Measurements from ENCODE around the gene WASF3. TPM values are rescaled to one million over a fixed set of nuclear protein-coding genes. Genes with fewer than 3 reads are reported as not detected.

Gene WASF3
- total RNA-seq, 1 donor from 2014 or later, result 13.0 TPM

DNA sequence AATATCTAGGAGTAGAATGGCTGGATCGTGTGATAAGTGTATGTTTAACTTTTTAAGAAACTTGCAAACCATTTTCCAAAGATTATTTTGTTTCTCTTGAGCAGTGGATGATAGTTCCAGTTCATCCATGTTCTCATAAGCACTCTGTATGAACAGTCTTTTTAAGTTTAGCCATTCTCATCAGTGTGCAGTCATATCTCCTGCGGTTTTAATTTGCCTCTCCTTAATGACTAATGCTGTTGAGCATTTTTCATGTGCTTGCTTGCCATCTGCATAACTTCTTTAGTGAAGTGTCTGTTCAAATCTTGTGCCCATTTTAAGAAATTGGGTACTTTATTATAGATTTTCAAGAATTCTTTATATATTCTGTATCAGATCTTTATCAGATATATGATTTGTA lies 58.6 kb downstream of the WASF3 start:
- no peaks in the 10 kb centered on the region for H3K4me1 Mint-ChIP-seq (ENCODE audit: unreplicated experiment)
- H3K4me3 Mint-ChIP-seq (ENCODE audit: unreplicated experiment), result no peak overlapping the region
- H3K36me3 Mint-ChIP-seq (ENCODE audit: low read depth, unreplicated experiment), result no peaks in the 10 kb centered on the region
- H3K27me3 Mint-ChIP-seq (ENCODE audit: unreplicated experiment), result no peaks in the 10 kb centered on the region
- H3K27ac Mint-ChIP-seq (ENCODE audit: unreplicated experiment), result no peak overlapping the region
- no peaks in the 10 kb centered on the region for H3K9me3 Mint-ChIP-seq (ENCODE audit: unreplicated experiment)
- TF ChIP-seq, protein P1, sequence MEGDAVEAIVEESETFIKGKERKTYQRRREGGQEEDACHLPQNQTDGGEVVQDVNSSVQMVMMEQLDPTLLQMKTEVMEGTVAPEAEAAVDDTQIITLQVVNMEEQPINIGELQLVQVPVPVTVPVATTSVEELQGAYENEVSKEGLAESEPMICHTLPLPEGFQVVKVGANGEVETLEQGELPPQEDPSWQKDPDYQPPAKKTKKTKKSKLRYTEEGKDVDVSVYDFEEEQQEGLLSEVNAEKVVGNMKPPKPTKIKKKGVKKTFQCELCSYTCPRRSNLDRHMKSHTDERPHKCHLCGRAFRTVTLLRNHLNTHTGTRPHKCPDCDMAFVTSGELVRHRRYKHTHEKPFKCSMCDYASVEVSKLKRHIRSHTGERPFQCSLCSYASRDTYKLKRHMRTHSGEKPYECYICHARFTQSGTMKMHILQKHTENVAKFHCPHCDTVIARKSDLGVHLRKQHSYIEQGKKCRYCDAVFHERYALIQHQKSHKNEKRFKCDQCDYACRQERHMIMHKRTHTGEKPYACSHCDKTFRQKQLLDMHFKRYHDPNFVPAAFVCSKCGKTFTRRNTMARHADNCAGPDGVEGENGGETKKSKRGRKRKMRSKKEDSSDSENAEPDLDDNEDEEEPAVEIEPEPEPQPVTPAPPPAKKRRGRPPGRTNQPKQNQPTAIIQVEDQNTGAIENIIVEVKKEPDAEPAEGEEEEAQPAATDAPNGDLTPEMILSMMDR (IDR thresholded peaks at IDR 0.05; ENCODE audit: unreplicated experiment), result no peak
- DNase-seq (ENCODE audit: low spot score), result no peak

DNA sequence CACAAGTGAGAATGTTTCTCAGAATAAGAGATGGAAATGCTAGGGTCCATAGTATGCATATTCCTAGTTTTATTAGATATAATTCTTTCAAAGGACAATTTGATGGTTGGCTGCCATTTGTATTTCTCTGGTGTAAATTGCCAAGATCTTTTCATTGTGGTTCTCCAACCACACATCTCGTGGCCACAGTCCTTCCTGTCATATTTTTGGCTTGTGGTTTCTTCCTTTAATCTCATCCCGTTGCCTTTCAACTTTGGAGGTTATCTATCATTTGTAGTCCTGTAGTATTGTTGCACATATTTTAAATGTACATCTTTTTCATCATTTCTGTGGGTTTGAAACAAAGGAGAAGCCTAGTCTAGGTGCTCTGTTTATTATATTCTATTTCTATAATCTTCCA lies 61.2 kb downstream of the WASF3 start:
- peaks cover under 1% of the 10 kb centered on the region for H3K9me3 Mint-ChIP-seq (ENCODE audit: unreplicated experiment)
- no peak overlapping the region for H3K4me3 Mint-ChIP-seq (ENCODE audit: unreplicated experiment)
- H3K36me3 Mint-ChIP-seq (ENCODE audit: low read depth, unreplicated experiment), result peaks cover 5% of the 10 kb centered on the region
- TF ChIP-seq, protein P1 (IDR thresholded peaks at IDR 0.05; ENCODE audit: unreplicated experiment), result no peak
- H3K4me1 Mint-ChIP-seq (ENCODE audit: unreplicated experiment), result no peaks in the 10 kb centered on the region
- H3K27me3 Mint-ChIP-seq (ENCODE audit: unreplicated experiment), result no peaks in the 10 kb centered on the region
- H3K27ac Mint-ChIP-seq (ENCODE audit: unreplicated experiment), result no peak overlapping the region
- no peak for DNase-seq (ENCODE audit: low spot score)

DNA sequence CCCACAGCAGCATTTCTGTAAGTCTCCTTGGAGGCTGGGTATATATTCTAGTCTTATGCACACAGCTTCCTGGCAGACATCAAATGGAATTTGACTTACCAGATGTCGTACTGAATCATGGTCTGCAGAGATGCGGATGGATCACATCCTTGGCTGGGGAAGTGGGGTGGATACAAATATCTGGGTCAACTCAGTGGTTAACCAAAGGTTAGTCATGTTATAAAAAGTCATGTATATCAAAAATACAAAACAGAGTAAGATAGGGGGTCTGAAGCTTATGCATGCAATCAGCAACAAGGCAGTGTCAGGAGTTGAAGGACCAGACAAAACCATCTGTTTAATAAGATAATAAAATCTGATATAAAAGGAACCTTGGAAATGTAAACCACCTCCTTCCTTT lies 61.9 kb downstream of the WASF3 start:
- Mint-ChIP-seq H3K9me3 (ENCODE audit: unreplicated experiment) (peaks cover 6% of the 10 kb centered on the region), H3K4me3 (ENCODE audit: unreplicated experiment) (no peak overlapping the region), H3K27ac (ENCODE audit: unreplicated experiment) (no peak overlapping the region), H3K36me3 (ENCODE audit: low read depth, unreplicated experiment) (peaks cover 11% of the 10 kb centered on the region), H3K4me1 (ENCODE audit: unreplicated experiment) (no peaks in the 10 kb centered on the region), H3K27me3 (ENCODE audit: unreplicated experiment) (peaks cover 3% of the 10 kb centered on the region)
- TF ChIP-seq, protein P1 (IDR thresholded peaks at IDR 0.05; ENCODE audit: unreplicated experiment), result no peak
- DNase-seq (ENCODE audit: low spot score), result no peak

DNA sequence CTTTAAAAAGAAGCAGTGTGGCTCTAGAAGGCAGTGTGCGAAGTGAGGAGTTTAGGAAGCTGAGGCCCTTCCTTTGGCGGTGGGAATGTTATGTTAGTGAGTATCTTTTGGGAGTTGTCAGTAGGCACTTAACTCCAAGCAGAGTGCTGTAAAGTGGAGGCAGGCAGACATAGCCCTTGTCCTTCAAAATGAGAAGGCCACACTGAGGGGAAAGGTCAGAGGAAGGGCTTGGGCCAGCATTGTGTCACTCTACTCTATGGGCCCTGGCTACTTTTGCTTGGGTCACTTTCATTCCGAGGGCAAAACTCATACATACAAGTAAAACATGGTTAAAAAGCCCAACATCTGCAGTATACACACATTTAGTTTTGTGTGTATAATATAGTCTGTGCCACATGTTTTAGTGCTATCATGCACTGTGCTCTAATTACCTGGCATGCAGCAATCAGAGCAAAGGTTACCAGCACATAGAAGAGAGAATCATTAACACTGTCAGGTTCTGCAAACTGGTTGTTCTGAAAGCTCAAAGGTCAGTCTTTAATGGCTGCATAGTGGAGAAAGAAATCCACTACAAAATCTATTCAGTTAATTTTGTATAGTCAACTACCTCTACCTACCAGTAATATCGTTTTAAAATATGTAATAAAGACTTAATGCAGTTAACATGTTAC lies 64.4 kb downstream of the WASF3 start:
- Mint-ChIP-seq H3K9me3 (ENCODE audit: unreplicated experiment) (peaks cover 9% of the 10 kb centered on the region), H3K27me3 (ENCODE audit: unreplicated experiment) (peaks cover 3% of the 10 kb centered on the region), H3K4me1 (ENCODE audit: unreplicated experiment) (no peaks in the 10 kb centered on the region), H3K27ac (ENCODE audit: unreplicated experiment) (no peak overlapping the region), H3K4me3 (ENCODE audit: unreplicated experiment) (no peak overlapping the region), H3K36me3 (ENCODE audit: low read depth, unreplicated experiment) (peaks cover 15% of the 10 kb centered on the region)
- DNase-seq (ENCODE audit: low spot score), result no peak
- TF ChIP-seq, protein P1 (IDR thresholded peaks at IDR 0.05; ENCODE audit: unreplicated experiment), result no peak

- TF ChIP-seq, protein P1 (IDR thresholded peaks at IDR 0.05; ENCODE audit: unreplicated experiment), result no peak
- H3K27ac Mint-ChIP-seq (ENCODE audit: unreplicated experiment), result no peak overlapping the region
- no peak overlapping the region for H3K4me3 Mint-ChIP-seq (ENCODE audit: unreplicated experiment)
- no peak for DNase-seq (ENCODE audit: low spot score)
- H3K9me3 Mint-ChIP-seq (ENCODE audit: unreplicated experiment), result peaks cover 9% of the 10 kb centered on the region
- H3K27me3 Mint-ChIP-seq (ENCODE audit: unreplicated experiment), result peaks cover 3% of the 10 kb centered on the region
- peaks cover 3% of the 10 kb centered on the region for H3K4me1 Mint-ChIP-seq (ENCODE audit: unreplicated experiment)
- H3K36me3 Mint-ChIP-seq (ENCODE audit: low read depth, unreplicated experiment), result peaks cover 15% of the 10 kb centered on the region
Observed at GRCh38 chr13:26623125-26623524, 65.6 kb downstream of the WASF3 start.
